Stimulated activated naive B cell treated with anti-CD40 and anti-IgM and Interleukin-4, amounts not matched to agents 10 μg/mL and 1 μg/mL and 100 μg/mL, for 72 hours (primary cell): Measurements from ENCODE around the gene SIRPG.
"Not testable (repeated sequence)": the region's sequence is repeated elsewhere in the genome, so short reads cannot be mapped to it uniquely, and the experiment has no call there.

Experiments used
- ATAC-seq, 2 donors: fragments of 150-1000 bp; cut with Tn5 transposase; replicated peaks; 2 replicates each; pipeline ENCODE4 v1.10.0; 2021; ENCODE audit warnings: moderate library complexity in 1 of 2
- DNase-seq: peaks from one replicate; pipeline ENCODE4 v3.0.0; 2021
- H3K27ac Mint-ChIP-seq: one replicate; pipeline ENCODE4 v1.8.0; 2022; ENCODE audit warnings: mild to moderate bottlenecking, mixed read lengths
- H3K27me3 Mint-ChIP-seq, 2 donors: one replicate each; pipeline ENCODE4 v1.8.0; 2022; ENCODE audit warnings: mixed read lengths in 2 of 2
- H3K36me3 Mint-ChIP-seq, 2 donors: one replicate each; pipeline ENCODE4 v1.8.0; 2022; ENCODE audit warnings: mixed read lengths in 2 of 2, mild to moderate bottlenecking in 1 of 2
- H3K4me1 Mint-ChIP-seq, 2 donors: one replicate each; pipeline ENCODE4 v1.8.0; 2022; ENCODE audit warnings: mixed read lengths in 2 of 2, mild to moderate bottlenecking in 1 of 2
- H3K4me3 Mint-ChIP-seq, 2 donors: one replicate each; pipeline ENCODE4 v1.8.0; 2022; ENCODE audit warnings: mild to moderate bottlenecking in 2 of 2, mixed read lengths in 2 of 2, moderate library complexity in 1 of 2
- H3K9me3 Mint-ChIP-seq, 2 donors: one replicate each; pipeline ENCODE4 v1.8.0; 2022; ENCODE audit warnings: mixed read lengths in 2 of 2, mild to moderate bottlenecking in 1 of 2

SIRPG gene

DNA sequence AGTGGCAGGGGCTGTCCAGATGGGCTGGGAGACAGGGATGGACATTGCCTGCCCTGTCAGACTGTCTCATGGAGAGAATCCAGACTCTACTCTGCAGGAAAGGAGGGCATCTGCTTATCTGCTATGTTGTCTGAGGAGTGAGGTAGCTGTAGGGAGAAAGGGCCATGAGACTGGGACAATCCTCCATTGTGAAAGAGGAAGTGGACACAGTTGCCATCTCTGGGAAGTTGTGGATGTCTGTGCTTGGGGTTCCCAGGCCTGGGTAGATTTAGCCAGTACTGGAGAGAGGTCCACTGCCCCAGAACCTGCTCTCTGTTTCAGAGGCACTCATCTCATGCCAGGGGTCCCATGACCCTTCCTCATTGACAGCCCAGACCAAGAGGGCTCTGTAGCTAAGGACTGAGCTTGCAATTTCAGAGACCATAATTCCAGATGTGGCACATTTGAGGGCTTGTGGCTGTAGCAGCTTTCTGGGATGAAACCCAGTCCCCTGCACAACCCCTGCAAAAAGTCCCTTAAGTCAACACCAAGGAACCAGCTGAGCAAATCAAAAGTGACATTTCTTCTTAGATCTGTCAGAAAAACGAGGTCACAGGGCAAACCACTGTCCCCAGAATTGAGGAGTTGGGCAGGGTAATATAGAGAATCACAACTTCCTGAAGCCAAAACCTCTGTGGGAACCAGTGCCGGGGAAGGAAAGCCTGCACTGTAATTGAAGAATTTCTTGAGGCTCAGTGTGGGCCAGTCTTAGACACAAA is 4.1 kb upstream of the SIRPG start:
- Mint-ChIP-seq H3K36me3 (no peaks in the 10 kb centered on the region), H3K4me3 (no peak overlapping the region), H3K27me3 (peaks cover 13 to 33% of the 10 kb centered on the region in 2 donors), H3K9me3 (no peaks in the 10 kb centered on the region), H3K27ac (no peak overlapping the region), H3K4me1 (peaks cover 20 to 36% of the 10 kb centered on the region in 2 donors)
- DNase-seq: no peak
- no peak for ATAC-seq

DNA sequence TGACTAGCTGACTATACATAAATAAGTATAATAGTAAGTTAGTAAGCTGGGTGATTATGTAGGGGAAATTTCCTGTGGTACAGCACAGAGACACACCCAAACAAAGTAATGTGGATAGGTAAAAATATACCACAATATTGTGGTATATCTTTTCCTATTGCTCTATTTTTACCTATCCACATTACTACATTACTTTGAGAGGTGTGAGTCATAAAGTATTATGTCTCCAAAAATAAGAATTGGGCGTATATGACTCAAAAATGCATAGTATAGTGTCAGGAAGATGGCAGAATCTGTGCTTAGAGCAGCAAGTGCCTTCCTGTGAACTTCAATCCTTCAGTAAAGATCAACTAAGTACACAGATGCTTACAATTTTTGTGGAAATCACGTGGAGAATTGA is 2.7 kb upstream of the SIRPG start:
- ATAC-seq: peak in 1 of 2 donors; percentile 53
- Mint-ChIP-seq H3K4me1 (peaks cover 20 to 28% of the 10 kb centered on the region in 2 donors), H3K9me3 (no peaks in the 10 kb centered on the region), H3K4me3 (no peak overlapping the region), H3K36me3 (no peaks in the 10 kb centered on the region), H3K27me3 (peaks cover 13 to 33% of the 10 kb centered on the region in 2 donors), H3K27ac (no peak overlapping the region)
- DNase-seq: no peak

DNA sequence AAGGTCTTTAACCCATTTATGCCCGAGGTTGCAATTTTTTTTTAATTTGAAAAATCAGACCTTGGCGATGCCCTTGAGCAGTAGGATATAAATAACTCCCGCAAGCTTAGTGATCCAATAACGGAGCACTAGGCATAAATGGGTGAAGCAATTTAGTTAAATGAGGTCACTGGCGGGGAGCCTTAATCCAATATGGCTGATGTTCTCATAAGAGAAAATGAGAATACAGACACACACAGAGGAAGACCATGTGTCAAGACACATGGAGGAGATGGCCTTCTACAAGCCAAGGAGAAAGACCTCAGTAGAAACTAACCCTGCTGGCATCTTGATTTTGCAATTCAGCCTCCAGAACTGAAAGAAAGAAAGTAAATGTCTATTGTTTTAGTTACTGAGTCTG is 735 bp downstream of the SIRPG start:
- DNase-seq (no peak), ATAC-seq (no peak)
- Mint-ChIP-seq H3K9me3 (peaks cover 0 to 6% of the 10 kb centered on the region in 2 donors), H3K36me3 (peaks cover 0 to 2% of the 10 kb centered on the region in 2 donors), H3K4me1 (peaks cover 3 to 11% of the 10 kb centered on the region in 2 donors), H3K27ac (no peak overlapping the region), H3K4me3 (no peak overlapping the region), H3K27me3 (peaks cover 24 to 30% of the 10 kb centered on the region in 2 donors)

DNA sequence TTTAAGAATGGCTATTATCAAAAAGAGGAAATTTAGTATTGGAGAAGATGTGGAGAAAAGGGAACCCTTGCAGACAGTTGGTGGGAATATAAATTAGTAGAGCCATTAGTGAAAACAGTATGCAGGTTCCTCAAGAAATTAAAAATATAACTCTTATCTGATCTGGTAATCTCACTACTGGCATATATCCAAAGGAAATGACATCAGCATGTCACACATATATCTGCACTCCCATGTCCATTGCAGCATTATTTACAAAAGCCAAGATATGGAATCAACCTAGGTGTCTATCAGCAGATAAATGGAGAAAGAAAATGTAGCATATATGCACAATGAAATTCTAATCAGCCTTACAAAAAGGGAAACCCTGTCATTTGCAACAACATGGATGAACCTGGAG is 2.6 kb downstream of the SIRPG start:
- Mint-ChIP-seq H3K27me3 (peaks cover 20 to 30% of the 10 kb centered on the region in 2 donors), H3K9me3 (peaks cover 0 to 6% of the 10 kb centered on the region in 2 donors), H3K4me3 (no peak overlapping the region), H3K4me1 (peaks cover 8 to 11% of the 10 kb centered on the region in 2 donors), H3K36me3 (peaks cover 0 to 2% of the 10 kb centered on the region in 2 donors), H3K27ac (no peak overlapping the region)
- DNase-seq (no peak), ATAC-seq (no peak)

DNA sequence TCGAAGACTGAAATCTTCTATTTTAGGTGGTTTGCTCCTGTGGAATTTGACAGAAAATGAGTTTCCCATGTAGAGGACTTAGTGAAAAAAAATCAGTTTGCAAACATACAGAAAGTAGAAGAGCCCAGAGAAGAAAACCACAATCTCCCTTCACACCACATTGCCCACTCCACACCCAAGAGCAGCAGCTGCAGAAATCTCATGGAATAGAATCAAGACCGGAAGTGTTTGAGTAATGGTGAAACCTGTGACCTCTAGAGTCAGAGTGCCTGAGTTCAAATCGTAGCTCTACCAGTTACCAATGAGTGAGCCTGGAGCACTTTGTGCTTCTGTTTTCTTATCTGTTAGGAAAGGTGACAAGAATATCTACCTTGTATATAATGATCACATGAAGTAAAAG is 4.6 kb downstream of the SIRPG start:
- Mint-ChIP-seq H3K27me3 (peaks cover 11 to 14% of the 10 kb centered on the region in 2 donors), H3K36me3 (peaks cover 0 to 2% of the 10 kb centered on the region in 2 donors), H3K4me1 (peaks cover 6 to 8% of the 10 kb centered on the region in 2 donors), H3K27ac (no peak overlapping the region), H3K9me3 (peaks cover 0 to 6% of the 10 kb centered on the region in 2 donors), H3K4me3 (no peak overlapping the region)
- DNase-seq: no peak
- ATAC-seq: no peak

DNA sequence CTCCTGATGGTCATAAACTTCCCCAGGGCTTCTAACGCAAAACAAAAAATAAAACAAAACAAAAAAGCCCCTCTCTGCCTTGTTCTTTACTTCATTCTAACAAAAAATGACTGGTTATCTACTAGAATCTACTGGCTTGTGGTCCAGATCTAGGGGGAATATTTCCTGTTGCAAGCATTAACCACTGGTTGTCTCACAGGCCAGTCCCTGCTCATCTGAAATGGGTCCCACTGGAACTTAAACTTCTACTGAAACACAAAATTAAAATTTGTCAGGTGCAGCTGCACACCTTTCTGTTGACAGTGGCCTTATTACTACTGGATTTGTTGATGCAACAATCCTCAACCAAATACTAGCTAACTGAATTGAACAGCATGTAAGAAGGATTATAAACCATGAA is 5.5 kb downstream of the SIRPG start:
- ATAC-seq (no peak), DNase-seq (no peak)
- Mint-ChIP-seq H3K36me3 (peaks cover 0 to 2% of the 10 kb centered on the region in 2 donors), H3K27ac (no peak overlapping the region), H3K4me3 (no peak overlapping the region), H3K9me3 (peaks cover 0 to 6% of the 10 kb centered on the region in 2 donors), H3K27me3 (peaks cover 11 to 13% of the 10 kb centered on the region in 2 donors), H3K4me1 (peaks cover 0 to 8% of the 10 kb centered on the region in 2 donors)

DNA sequence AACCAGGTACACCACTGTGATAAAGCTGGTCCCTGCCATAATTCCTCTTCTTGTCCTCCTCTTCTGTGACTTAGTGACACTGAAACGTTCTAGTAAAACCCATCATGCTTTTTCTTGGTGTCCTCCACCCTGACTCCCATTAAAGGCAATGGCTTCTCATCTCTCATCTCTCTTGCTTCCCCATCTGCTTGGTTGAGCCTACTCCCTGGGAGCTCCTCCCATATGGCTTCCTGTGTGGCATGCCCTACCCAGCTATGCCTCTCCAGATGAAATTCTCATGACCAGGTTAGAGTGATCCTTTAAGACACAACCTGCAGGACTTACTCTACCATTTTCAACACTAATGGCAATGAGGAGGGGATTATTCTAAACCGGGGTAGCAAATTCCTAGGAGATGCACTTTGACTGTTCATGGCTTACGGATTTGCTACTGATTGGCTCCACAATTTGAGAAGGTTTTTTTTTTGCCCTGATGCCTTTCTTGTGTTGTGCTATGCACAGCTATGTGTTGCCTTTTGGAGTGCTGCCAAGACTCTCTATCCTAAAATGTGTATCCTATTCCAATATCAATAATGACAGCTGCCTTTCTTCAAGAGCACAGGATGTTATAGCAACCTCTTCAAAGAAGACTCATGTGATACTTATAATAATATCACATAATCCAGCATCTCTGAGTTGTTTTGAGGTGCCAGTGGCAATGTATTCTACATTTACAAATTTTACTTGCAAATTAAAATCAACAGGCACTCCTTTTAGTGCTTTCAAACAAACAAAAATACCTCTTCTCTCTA is 6.1 kb downstream of the SIRPG start:
- Mint-ChIP-seq H3K4me3 (no peak overlapping the region), H3K4me1 (peaks cover 0 to 8% of the 10 kb centered on the region in 2 donors), H3K27ac (no peak overlapping the region), H3K36me3 (peaks cover 0 to 2% of the 10 kb centered on the region in 2 donors), H3K9me3 (peaks cover 0 to 6% of the 10 kb centered on the region in 2 donors), H3K27me3 (peaks cover 11 to 13% of the 10 kb centered on the region in 2 donors)
- DNase-seq (no peak), ATAC-seq (no peak)

DNA sequence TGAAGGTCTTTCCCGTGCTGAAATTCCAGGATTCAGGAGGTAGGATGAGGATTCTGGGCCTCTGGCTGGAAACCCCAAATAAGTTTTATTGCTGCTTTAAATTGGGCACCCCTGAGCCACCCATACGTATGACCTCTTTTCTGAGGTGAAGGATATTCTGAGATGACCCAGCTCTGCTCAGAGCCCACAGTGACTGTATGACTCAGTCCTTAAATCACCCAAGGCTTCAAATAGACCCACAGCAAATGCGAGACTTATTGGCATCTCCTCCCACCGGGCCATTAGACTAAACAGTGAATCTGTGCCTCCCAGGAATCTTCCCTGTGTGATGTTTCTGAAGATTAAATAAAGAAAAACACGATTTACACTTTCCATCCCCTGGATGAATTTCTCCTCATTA is 9.5 kb downstream of the SIRPG start:
- no peak overlapping the region for H3K4me3 Mint-ChIP-seq
- ATAC-seq (no peak), DNase-seq (no peak)
- H3K9me3 Mint-ChIP-seq: peaks cover 0 to 2% of the 10 kb centered on the region in 2 donors
- H3K27ac Mint-ChIP-seq: no peak overlapping the region
- H3K27me3 Mint-ChIP-seq: peaks cover 5 to 11% of the 10 kb centered on the region in 2 donors
- H3K36me3 Mint-ChIP-seq: peaks cover 0 to 2% of the 10 kb centered on the region in 2 donors
- peaks cover 0 to 11% of the 10 kb centered on the region in 2 donors for H3K4me1 Mint-ChIP-seq

DNA sequence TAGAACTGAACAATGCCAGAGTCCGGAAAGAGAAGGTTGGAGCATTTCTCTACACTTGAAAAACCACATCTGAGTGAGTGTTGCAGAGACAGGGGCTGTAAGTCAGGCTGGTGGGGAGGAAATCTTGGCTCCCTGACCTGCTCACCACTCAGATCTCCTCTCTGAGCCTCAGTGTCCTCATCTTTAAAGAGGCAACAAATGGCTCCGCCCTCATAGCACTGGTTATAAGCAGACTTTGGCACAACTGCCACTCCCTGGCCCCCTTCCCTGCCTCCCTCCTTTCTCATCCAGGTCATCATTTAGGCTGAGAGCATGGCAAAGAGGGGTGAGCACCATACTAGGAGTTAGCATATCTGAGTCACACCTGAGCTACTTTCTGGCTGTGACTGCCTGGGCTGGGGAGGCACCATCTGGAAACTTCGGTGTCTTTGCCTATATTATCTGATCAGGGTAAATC is 10.6 kb downstream of the SIRPG start:
- no peak for ATAC-seq
- no peak overlapping the region for H3K4me3 Mint-ChIP-seq
- H3K36me3 Mint-ChIP-seq: no peaks in the 10 kb centered on the region
- no peak for DNase-seq
- peaks cover 0 to 11% of the 10 kb centered on the region in 2 donors for H3K4me1 Mint-ChIP-seq
- no peaks in the 10 kb centered on the region for H3K9me3 Mint-ChIP-seq
- peaks cover 0 to 6% of the 10 kb centered on the region in 2 donors for H3K27me3 Mint-ChIP-seq
- no peak overlapping the region for H3K27ac Mint-ChIP-seq

DNA sequence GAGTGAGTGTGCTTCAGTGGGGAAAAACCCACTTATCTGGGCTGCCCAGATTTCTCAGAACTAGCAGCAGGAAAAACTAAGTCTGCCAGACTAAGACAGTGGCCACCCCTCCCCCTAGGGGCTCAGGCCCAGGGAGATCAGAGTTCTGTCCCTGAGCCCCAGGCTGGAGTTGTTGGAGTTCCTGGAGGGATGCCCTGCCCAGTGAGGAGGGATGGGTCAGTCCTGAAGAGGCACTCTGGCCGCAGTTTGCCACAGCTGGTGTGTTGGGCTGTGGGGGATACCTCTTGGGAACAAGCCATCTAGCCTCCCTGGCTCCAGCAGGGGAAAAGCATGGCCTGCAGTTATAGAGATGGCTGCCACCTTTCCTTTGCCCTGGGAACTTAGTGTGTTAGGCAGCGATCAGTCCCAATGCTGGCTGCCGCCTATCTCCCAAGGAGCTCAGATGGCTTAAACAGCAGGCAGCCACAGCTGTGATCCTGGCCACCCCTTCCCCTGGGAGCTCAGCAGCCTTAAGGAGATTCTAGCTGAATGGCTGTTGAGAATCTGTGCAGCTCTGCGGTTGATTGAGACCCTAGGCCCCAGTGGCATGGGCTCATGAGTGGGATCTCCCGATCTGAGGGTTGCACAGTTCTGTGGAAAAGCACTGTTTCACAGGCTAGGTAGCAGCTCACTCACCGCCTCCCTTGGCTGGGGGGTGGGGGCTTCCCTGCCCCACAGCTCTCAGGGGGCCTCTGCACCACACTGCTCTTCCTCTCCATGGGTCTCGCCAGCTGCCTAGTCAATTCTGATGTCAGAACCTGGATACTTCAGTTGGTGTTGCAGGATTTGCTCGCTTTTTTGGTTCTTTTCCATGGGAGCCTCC is 13.2 kb downstream of the SIRPG start:
- no peak for DNase-seq
- no peaks in the 10 kb centered on the region for H3K27me3 Mint-ChIP-seq
- peaks cover 0 to 5% of the 10 kb centered on the region in 2 donors for H3K4me1 Mint-ChIP-seq
- H3K36me3 Mint-ChIP-seq: peaks cover 3 to 6% of the 10 kb centered on the region in 2 donors
- H3K9me3 Mint-ChIP-seq: peaks cover 6 to 8% of the 10 kb centered on the region in 2 donors
- H3K4me3 Mint-ChIP-seq: no peak overlapping the region
- peak; percentile 60 to 83 for ATAC-seq
- no peak overlapping the region for H3K27ac Mint-ChIP-seq

DNA sequence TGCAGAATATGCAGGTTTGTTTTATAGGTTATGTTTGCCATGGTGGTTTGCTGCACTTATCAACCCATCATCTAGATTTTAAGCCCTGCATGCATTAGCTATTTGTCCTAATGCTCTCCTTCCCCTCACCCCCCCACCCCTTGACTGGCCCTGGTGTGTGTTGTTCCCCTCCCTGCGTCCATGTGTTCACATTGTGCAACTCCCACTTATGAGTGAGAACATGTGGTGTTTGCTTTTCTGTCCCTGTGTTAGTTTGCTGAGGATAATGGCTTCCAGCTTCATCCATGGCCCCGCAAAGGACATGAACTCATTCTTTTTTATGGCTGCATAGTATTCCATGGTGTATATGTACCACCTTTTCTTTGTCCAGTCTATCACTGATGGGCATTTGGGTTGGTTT is 18.9 kb downstream of the SIRPG start:
- H3K9me3 Mint-ChIP-seq, H3K36me3 Mint-ChIP-seq, ATAC-seq, H3K27me3 Mint-ChIP-seq, H3K4me1 Mint-ChIP-seq, H3K4me3 Mint-ChIP-seq, H3K27ac Mint-ChIP-seq, DNase-seq: not testable (repeated sequence)

DNA sequence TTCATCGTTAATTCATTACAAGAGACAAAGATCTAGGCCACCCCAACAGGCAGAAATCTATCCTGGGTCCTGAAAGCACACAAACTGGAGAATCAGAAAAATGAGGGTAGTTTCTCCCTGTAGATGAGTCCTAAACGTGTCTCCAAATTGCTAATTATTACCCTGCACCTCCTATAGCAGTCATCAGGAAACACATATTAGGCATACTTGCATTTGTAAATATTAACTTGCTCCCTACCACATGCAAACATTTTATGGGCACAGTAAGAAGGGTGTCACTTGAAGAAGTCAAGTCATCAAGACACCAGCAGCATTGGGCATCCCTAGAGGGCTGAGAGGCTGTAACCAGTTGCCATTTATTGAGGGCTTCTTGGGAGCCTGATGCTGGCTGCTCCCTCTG is 19.8 kb downstream of the SIRPG start:
- ATAC-seq: peak in 1 of 2 donors; percentile 42
- H3K4me1 Mint-ChIP-seq: peaks cover 0 to 2% of the 10 kb centered on the region in 2 donors

DNA sequence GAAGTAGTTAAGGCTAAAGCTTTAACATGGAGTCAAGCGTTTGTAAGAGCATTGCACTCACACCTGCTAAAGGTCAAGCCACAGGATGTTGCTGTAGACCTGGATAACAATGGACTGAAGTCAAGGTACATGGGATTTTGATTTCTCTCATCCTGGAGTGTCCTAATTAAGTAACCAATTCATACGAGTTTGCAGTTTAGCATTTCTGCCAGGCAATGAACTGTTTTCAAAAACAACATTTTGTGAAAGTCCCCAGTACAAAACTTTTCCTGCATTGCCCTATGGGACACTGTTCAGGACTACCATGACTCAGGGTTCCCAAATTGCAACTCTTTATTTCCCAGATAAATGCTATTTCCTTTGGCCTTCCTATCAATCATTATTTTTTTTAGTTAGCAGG is 20.4 kb downstream of the SIRPG start:
- Mint-ChIP-seq H3K9me3 (peaks cover 7 to 8% of the 10 kb centered on the region in 2 donors), H3K27ac (no peak overlapping the region), H3K27me3 (peaks cover 0 to 7% of the 10 kb centered on the region in 2 donors), H3K4me1 (peaks cover 0 to 2% of the 10 kb centered on the region in 2 donors), H3K36me3 (peaks cover 3 to 6% of the 10 kb centered on the region in 2 donors), H3K4me3 (no peak overlapping the region)
- no peak for DNase-seq
- no peak for ATAC-seq

More for the DNA sequence above, 19.8 kb downstream of the SIRPG start:
- DNase-seq: no peak
- Mint-ChIP-seq H3K4me3 (no peak overlapping the region), H3K27me3 (peaks cover 0 to 2% of the 10 kb centered on the region in 2 donors), H3K9me3 (peaks cover 7 to 8% of the 10 kb centered on the region in 2 donors), H3K27ac (no peak overlapping the region), H3K36me3 (peaks cover 3 to 6% of the 10 kb centered on the region in 2 donors)

DNA sequence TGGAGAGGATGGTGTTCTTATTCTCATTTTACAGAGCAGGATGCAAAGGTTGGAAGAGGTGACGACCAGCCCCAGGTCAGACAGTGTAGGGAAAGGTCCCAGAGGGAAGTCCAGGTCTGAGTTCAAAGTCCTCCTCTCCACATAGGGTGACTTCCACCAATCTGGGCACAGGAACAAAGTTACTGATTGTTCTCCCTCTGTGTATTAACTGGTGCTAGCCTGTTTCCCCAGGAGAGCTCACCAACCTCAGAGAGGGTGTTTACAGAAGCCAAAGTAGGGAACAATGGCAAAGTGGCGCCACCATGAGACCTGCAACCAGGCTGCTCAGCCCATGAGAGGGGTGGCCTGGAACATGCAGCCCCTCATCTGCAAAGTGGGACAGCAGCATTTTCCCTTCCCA is 21.0 kb downstream of the SIRPG start:
- Mint-ChIP-seq H3K36me3 (peaks cover 3 to 6% of the 10 kb centered on the region in 2 donors), H3K4me3 (no peak overlapping the region), H3K27me3 (peaks cover 0 to 7% of the 10 kb centered on the region in 2 donors), H3K4me1 (peaks cover 0 to 2% of the 10 kb centered on the region in 2 donors), H3K27ac (no peak overlapping the region), H3K9me3 (peaks cover 7 to 8% of the 10 kb centered on the region in 2 donors)
- DNase-seq (no peak), ATAC-seq (peak in 1 of 2 donors; percentile 22)
